GM21619 (cell line): ENCODE data around the gene CARD11.
"Not testable (repeated sequence)": the region's sequence is repeated elsewhere in the genome, so short reads cannot be mapped to it uniquely, and the experiment has no call there.

Experiments used
- ATAC-seq: cut with Tn5 transposase; IDR thresholded peaks from one replicate; pipeline ENCODE4 v1.9.1; 2021; ENCODE audit not compliant: unreplicated experiment

The CARD11 gene

GRCh38 chr7:3065724-3066143 lies 22.1 kb upstream of the CARD11 start:
- ATAC-seq = no peak

GRCh38 chr7:3064067-3064466 lies 20.4 kb upstream of the CARD11 start:
- ATAC-seq = no peak

- peak; percentile 91 for ATAC-seq
Measured at GRCh38 chr7:3063016-3063753, 19.5 kb upstream of the CARD11 start.

GRCh38 chr7:3057066-3057420 lies 13.4 kb upstream of the CARD11 start:
- ATAC-seq = no peak

GRCh38 chr7:3056234-3057065 lies 12.8 kb upstream of the CARD11 start:
- ATAC-seq = no peak

GRCh38 chr7:3055626-3056025 lies 12.0 kb upstream of the CARD11 start:
- ATAC-seq = no peak

GRCh38 chr7:3042861-3043489 lies 692 bp downstream of the CARD11 start:
- ATAC-seq = peak; percentile 75

GRCh38 chr7:3041986-3042675 lies 1.5 kb downstream of the CARD11 start:
- ATAC-seq = no peak

- no peak for ATAC-seq
Measured at GRCh38 chr7:3039787-3040186, 3.9 kb downstream of the CARD11 start.

- ATAC-seq = not testable (repeated sequence)
Measured at GRCh38 chr7:3038011-3038410, 5.7 kb downstream of the CARD11 start.

- ATAC-seq = no peak
Measured at GRCh38 chr7:3037259-3037658, 6.4 kb downstream of the CARD11 start.

GRCh38 chr7:3034591-3035150 lies 9.0 kb downstream of the CARD11 start:
- no peak for ATAC-seq

- ATAC-seq = no peak
Measured at GRCh38 chr7:3033581-3033980, 10.1 kb downstream of the CARD11 start.

GRCh38 chr7:3033136-3033535 lies 10.5 kb downstream of the CARD11 start:
- ATAC-seq = no peak

GRCh38 chr7:3032256-3032655 lies 11.4 kb downstream of the CARD11 start:
- ATAC-seq = no peak

- ATAC-seq = no peak
Measured at GRCh38 chr7:3029138-3029537, 14.5 kb downstream of the CARD11 start.

- no peak for ATAC-seq
Measured at GRCh38 chr7:3028758-3029093, 14.9 kb downstream of the CARD11 start.

GRCh38 chr7:3028071-3028757 lies 15.5 kb downstream of the CARD11 start:
- ATAC-seq = no peak

GRCh38 chr7:3027005-3027845 lies 16.4 kb downstream of the CARD11 start:
- no peak for ATAC-seq

GRCh38 chr7:3025616-3026015 lies 18.1 kb downstream of the CARD11 start:
- no peak for ATAC-seq
